T-helper 1 cell treated with Interleukin-12 subunit alpha and Interleukin-12 subunit beta and Interleukin-4 antibody, amounts not matched to agents 30 ng/mL and 1 ng/mL, for 36 hours (primary cell): ENCODE data around the gene MGAT5. TPM values are rescaled to one million over a fixed set of nuclear protein-coding genes. Genes with fewer than 3 reads are reported as not detected.

Experiments used
- intact Hi-C: fragments of 100-400 bp; cut with micrococcal nuclease; formaldehyde crosslinking; loops from one replicate; pipeline ENCODE4 v1.15.1; 2024
- total RNA-seq: library from RNA; stranded (reverse); gene quantifications from 2 replicates; pipeline ENCODE4 v1.2.3, GENCODE V29; 2022

The MGAT5 gene
- total RNA-seq, 1 donor from 2014 or later, result 39.6 TPM

- intact Hi-C loops, result loop anchor here (10.0 kb wide), 1 partner anchor 1644 kb away; the partner anchor contains the start of gene MCM6
Measured at GRCh38 chr2:134230885-134231284, 23.0 kb upstream of the MGAT5 start.

- intact Hi-C loops, result loop anchor here (10.0 kb wide), 1 partner anchor 1643 kb away; the partner anchor contains the start of gene MCM6
Measured at GRCh38 chr2:134231301-134231964, 22.4 kb upstream of the MGAT5 start.

DNA sequence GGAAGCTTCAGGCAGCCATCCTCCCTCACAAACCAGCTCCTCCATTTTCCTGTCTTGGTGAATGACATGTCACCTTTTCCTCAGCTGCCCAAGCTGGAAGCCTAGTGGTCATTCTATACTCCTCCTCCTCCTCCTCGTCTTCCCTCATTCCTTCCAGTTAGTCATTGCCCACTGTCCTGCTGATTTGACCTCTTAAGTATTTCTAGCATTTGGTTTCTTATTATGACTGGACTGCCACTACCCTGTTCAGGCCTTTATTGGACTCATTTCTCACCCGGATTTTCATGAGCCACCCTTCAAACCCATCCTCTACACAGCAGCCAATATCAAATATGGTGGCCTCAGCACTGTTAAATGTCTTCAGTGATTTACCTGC lies 21.9 kb upstream of the MGAT5 start:
- intact Hi-C loops, result loop anchor here (10.0 kb wide), 1 partner anchor 1643 kb away; the partner anchor contains the start of gene MCM6

GRCh38 chr2:134232461-134232860 lies 21.4 kb upstream of the MGAT5 start:
- intact Hi-C loops, result loop anchor here (10.0 kb wide), 1 partner anchor 1642 kb away; the partner anchor contains the start of gene MCM6

DNA sequence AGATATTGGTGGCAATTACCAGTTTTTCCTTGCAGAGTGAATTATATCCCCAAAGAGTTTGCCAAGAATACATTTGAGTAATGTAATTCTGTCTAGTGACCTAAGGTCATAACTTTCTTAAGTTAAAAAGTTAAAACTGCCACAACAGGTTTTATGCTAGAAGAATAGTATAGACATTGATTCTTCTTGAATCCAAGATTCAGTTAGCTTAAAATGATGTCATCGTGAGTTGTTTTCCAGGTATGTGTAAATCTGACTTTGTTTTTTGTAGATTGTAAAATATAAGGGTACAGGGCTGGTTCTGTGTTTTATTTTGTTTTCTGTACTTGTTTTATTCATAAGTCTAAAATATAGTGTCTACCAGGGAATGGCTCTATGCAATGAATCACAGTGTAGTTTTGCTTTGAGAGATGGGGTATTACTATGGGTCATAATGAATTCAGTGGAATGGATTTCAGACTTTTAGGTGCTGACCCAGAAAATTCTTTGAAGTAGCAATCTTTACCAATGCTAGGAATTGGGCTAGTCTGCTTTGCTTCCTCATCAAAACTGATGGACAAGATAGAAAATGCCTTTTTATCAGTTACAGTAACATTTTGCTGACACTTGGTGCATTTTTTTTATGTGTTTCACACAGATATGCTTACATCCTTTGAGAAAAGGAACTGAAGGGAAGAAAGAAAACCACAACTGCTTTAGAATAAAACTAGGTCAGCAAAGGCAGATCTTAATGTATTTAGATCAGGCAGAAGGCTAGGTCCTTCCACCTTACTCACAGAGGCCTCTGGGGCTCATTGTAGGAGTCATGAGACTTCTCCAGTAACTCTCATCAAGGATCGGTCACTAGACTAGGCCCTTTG lies 20.8 kb upstream of the MGAT5 start:
- intact Hi-C loops, result loop anchor here (1.0 to 10.0 kb wide), 7 partner anchors 12 to 1642 kb away; partner anchors contain the start of genes CCNT2 and MCM6

GRCh38 chr2:134233728-134234136 lies 20.1 kb upstream of the MGAT5 start:
- intact Hi-C loops, result loop anchor here (1.0 to 10.0 kb wide), 7 partner anchors 12 to 1641 kb away; partner anchors contain the start of genes CCNT2 and MCM6

DNA sequence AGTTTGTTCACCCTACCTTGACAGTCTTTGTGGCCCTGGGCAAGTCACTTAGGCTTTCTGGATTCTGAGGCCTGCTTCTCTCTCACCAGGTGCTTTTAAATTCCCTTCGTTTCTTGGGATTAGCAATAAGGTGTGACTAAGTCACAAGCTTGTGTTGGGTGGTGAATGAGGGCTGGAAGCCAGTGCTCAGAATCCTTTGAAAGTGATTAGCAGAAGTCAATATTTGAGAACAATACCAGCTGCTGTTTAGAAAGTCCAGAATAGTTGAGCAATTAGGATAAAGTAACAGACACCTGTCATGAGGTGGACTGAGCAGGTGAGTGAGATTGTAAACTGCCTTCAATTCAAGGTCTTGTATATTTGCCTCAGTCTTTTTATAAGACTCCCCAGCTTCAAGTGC lies 19.3 kb upstream of the MGAT5 start:
- intact Hi-C loops, result loop anchor here (10.0 kb wide), 1 partner anchor 1640 kb away; the partner anchor contains the start of gene MCM6

DNA sequence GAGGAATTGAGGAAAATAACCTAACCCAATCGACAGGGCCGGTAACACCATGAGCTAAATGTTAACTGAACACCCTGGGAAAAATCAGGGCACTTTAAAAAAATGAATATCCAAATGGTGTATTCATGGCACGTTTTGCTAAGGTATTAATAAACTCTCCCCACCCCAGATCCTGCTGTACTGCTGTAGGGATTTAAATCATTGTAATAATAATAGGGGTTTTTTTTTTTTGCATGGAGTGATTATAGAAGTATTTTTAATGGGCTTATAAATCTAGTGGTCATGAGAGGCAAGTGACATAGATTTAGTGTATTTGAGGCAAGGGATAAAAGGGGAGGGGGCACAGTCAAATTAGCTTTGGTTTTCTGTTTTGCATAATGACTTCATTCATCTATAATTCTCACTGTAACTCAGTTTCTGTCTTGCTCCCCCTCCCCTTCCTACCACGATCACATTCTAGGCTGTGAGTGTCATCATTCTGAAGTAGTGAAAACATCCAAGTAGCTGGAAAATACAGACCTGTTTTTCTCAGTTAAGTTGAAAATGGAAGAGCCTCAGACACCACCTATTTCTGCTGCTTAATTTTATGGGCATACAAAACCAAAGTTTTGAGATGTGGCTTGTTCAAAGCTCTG lies 18.2 kb upstream of the MGAT5 start:
- intact Hi-C loops, result loop anchor here (10.0 kb wide), 1 partner anchor 1639 kb away; the partner anchor contains the start of gene MCM6

GRCh38 chr2:134238371-134238770 lies 15.5 kb upstream of the MGAT5 start:
- intact Hi-C loops, result loop anchor here (10.0 kb wide), 1 partner anchor 1636 kb away; the partner anchor contains the start of gene MCM6

- intact Hi-C loops, result no loop called here
Measured at GRCh38 chr2:134240061-134240460, 13.8 kb upstream of the MGAT5 start.

DNA sequence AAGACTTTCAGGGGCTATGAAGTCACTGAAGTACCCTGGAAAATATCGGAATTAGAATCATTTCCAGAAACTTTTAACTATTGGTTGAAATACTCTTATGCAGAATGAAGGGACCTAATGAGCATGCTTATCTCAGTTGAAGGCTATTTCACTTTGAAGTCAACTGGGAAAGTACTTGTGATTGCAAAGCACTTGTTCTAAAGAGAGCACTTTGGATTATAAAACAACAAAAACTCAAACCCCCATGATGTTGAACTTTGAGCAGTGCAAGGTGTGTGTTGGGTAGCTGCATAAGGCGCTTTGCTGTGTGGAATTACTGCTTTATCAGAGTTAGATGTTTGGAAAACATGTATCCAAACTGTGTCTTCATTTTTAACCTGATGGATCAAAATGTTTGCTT lies 12.0 kb upstream of the MGAT5 start:
- intact Hi-C loops, result no loop called here

GRCh38 chr2:134243244-134243643 lies 10.6 kb upstream of the MGAT5 start:
- intact Hi-C loops, result no loop called here

- intact Hi-C loops, result loop anchor here (2.0 kb wide), 1 partner anchor 207 kb away; no protein-coding TSS in a partner anchor
Measured at GRCh38 chr2:134244086-134244485, 9.8 kb upstream of the MGAT5 start.

- intact Hi-C loops, result loop anchor here (2.0 kb wide), 1 partner anchor 206 kb away; no protein-coding TSS in a partner anchor
Measured at GRCh38 chr2:134244587-134244986, 9.3 kb upstream of the MGAT5 start.

GRCh38 chr2:134245340-134245984 lies 8.4 kb upstream of the MGAT5 start:
- intact Hi-C loops, result loop anchor here (1.0 to 2.0 kb wide), 5 partner anchors 12 to 359 kb away; no protein-coding TSS in a partner anchor

GRCh38 chr2:134246154-134246874 lies 7.6 kb upstream of the MGAT5 start:
- intact Hi-C loops, result no loop called here

GRCh38 chr2:134247679-134248078 lies 6.2 kb upstream of the MGAT5 start:
- intact Hi-C loops, result loop anchor here (1.0 kb wide), 1 partner anchor 43 kb away; no protein-coding TSS in a partner anchor

DNA sequence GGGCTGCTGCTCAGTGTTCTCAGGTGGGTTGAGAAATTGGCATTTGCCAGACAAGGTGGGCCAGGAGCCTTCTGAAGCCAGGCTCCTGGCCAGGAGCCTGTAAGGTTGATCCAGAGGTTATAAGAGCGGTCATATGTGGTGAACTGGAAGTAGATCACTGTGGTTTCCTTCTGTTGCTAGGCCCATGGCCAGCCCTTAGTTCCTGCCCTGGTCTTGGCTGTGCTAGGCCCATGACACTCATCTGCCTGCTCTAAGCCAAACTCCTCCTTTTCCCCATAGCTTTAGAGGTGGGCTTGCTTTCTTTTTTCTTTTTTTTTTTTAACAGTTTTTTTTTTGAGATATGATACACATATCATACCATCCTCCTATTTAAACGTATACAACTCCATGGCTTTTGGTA lies 5.0 kb upstream of the MGAT5 start:
- intact Hi-C loops, result loop anchor here (1.0 kb wide), 1 partner anchor 9 kb away; no protein-coding TSS in a partner anchor

- intact Hi-C loops, result loop anchor here (1.0 to 2.0 kb wide), 2 partner anchors 9 to 33 kb away; no protein-coding TSS in a partner anchor
Measured at GRCh38 chr2:134249755-134250154, 4.1 kb upstream of the MGAT5 start.
